Activated CD4-positive, alpha-beta T cell treated with anti-CD3 and anti-CD28 coated beads for 36 hours (primary cell): Measurements from ENCODE around the gene RACGAP1. TPM values are rescaled to one million over a fixed set of nuclear protein-coding genes. Genes with fewer than 3 reads are reported as not detected.

Experiments used
- ATAC-seq: fragments of 200-7000 bp; cut with Tn5 transposase; one replicate; pipeline ENCODE4 v1.10.0; 2021; ENCODE audit warnings: mild to moderate bottlenecking, moderate library complexity
- CTCF ChIA-PET: fragments of 350-600 bp; sonication (Branson Sonifier 250); formaldehyde crosslinking; loops from one replicate; lab custom pipeline; 2021; ENCODE audit warnings: antibody characterized with exemption; lab: Charles Lee
- POLR2A ChIA-PET: fragments of 350-600 bp; sonication (Branson Sonifier 250); formaldehyde crosslinking; loops from one replicate; lab custom pipeline; 2021; ENCODE audit warnings: antibody characterized with exemption, inconsistent platforms; lab: Charles Lee
- DNase-seq: peaks from one replicate; pipeline ENCODE4 v3.0.0-alpha.2; 2020
- H3K27ac Mint-ChIP-seq: one replicate; pipeline ENCODE4 v1.8.0; 2021; ENCODE audit warnings: mixed read lengths
- H3K27me3 Mint-ChIP-seq: one replicate; pipeline ENCODE4 v1.8.0; 2021; ENCODE audit warnings: mixed read lengths
- H3K36me3 Mint-ChIP-seq: one replicate; pipeline ENCODE4 v1.8.0; 2021; ENCODE audit warnings: low read depth, mixed read lengths
- H3K4me1 Mint-ChIP-seq: one replicate; pipeline ENCODE4 v1.8.0; 2021; ENCODE audit warnings: mixed read lengths
- H3K4me3 Mint-ChIP-seq: one replicate; pipeline ENCODE4 v1.8.0; 2021; ENCODE audit warnings: mild to moderate bottlenecking, moderate library complexity, mixed read lengths
- H3K9me3 Mint-ChIP-seq: one replicate; pipeline ENCODE4 v1.8.0; 2021; ENCODE audit warnings: low read depth, mixed read lengths
- intact Hi-C, 2 experiments: fragments of 100-400 bp; cut with DNase I in 1 of 2; cut with micrococcal nuclease in 1 of 2; formaldehyde crosslinking; loops; one replicate each; pipeline versions ENCODE4 v1.14.2 to v1.15.1; 2022 to 2024; cut with DNase I, micrococcal nuclease
- total RNA-seq, 2 experiments: library from RNA; stranded (reverse); gene quantifications; one replicate each; pipeline ENCODE4 v1.2.3, GENCODE V29; 2021

Gene RACGAP1
- total RNA-seq, 2 experiments from 2014 or later, result 99.7 to 118 TPM

DNA sequence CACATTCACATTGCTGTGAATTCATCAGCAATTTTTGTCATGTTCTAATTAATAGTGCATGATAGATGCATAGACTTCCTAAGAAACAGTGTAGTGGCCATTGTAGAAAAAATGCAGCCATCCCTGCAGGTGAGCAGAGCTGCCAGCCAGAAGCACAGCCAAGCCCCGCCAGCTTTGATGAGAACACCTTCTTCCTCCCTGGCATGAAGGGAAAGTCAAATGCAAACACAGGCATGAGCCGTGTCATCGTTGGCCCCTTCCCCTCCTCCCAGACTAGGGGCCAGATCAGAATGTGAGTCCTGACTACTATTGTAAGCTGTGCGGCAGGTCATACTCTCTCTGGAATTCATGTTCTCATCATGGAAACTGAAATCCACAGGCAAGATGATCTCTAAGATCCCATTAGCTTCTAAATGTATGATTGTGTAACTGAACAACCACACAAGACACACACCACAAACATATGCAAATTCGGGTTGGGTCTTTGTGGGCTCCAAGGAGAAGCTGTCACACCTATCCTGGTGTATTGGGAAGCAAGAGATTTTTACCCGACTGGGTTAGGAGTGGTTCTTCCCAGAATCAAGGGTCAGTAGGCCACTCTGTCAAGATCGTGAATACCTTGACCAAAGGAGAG, 77.6 kb downstream of the RACGAP1 start:
- Mint-ChIP-seq H3K4me1 (peaks cover 19% of the 10 kb centered on the region), H3K27ac (no peak overlapping the region), H3K36me3 (no peaks in the 10 kb centered on the region), H3K27me3 (no peaks in the 10 kb centered on the region), H3K4me3 (no peak overlapping the region), H3K9me3 (no peaks in the 10 kb centered on the region)
- POLR2A ChIA-PET, result interaction anchor here (0.7 kb wide), 1 partner anchor 34 kb away, joined by 3 read pairs; no protein-coding TSS in a partner anchor
- intact Hi-C loops, result loop anchor here (5.0 kb wide), 2 partner anchors 80 to 170 kb away; no protein-coding TSS in a partner anchor
- DNase-seq (no peak), ATAC-seq (no peak)
- CTCF ChIA-PET, result interaction anchor here (0.6 to 4.1 kb wide), 5 partner anchors 19 to 274 kb away, joined by 3 to 74 read pairs (median 3); no protein-coding TSS in a partner anchor

DNA sequence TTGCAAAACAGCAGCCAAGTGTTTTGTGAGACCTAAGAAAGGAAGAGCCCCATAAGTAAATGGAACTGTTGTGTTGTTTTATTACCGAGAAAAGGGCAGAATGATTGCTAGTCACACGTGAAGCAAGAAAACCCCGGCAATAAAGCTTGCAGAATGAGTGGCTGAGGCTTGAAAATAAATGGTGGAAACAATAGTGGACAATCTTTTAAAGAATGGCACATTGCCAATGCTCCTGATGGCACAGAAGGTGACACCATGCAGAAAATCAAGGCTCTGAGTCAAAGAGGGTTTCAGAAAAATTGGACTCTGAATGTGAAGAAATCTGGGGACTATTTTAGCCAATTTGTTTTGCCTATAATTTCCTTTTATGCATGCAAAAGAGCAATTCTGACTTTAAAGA, 78.8 kb downstream of the RACGAP1 start:
- POLR2A ChIA-PET, result interaction anchor here (1.4 kb wide), 1 partner anchor 79 kb away, joined by 3 read pairs; no protein-coding TSS in a partner anchor
- DNase-seq, result no peak
- intact Hi-C loops, result loop anchor here (5.0 kb wide), 2 partner anchors 79 to 169 kb away; no protein-coding TSS in a partner anchor
- peaks cover 19% of the 10 kb centered on the region for H3K4me1 Mint-ChIP-seq
- no peaks in the 10 kb centered on the region for H3K36me3 Mint-ChIP-seq
- CTCF ChIA-PET, result interaction anchor here (0.6 to 4.1 kb wide), 34 partner anchors 8 to 557 kb away, joined by 3 to 74 read pairs (median 5); partner anchors contain the start of genes COX14 and RACGAP1
- no peak overlapping the region for H3K4me3 Mint-ChIP-seq
- H3K9me3 Mint-ChIP-seq, result no peaks in the 10 kb centered on the region
- no peak for ATAC-seq
- H3K27ac Mint-ChIP-seq, result no peak overlapping the region
- H3K27me3 Mint-ChIP-seq, result no peaks in the 10 kb centered on the region

DNA sequence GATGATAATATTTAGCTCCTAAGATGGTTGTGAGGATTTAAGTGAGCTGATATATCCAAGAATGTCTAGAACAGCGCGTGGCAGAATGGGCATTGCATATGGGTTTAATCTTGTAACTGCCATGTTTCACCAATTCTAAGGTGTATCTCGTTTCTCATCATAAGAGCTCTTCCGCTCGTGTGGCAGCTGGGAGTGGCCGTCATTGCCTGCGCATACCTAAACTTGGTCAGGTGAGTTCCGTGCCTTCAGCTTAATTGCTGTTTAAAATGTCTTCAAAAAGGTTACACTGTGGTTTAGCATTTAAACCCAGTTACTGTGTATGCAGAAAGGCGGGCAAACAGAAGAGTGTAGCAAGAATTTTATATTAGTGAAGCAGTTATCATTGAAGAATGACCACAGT, 79.2 kb downstream of the RACGAP1 start:
- Mint-ChIP-seq H3K4me3 (no peak overlapping the region), H3K4me1 (peaks cover 19% of the 10 kb centered on the region), H3K9me3 (no peaks in the 10 kb centered on the region), H3K27me3 (no peaks in the 10 kb centered on the region), H3K27ac (peak overlapping the region; percentile 95), H3K36me3 (no peaks in the 10 kb centered on the region)
- intact Hi-C loops, result loop anchor here (5.0 kb wide), 2 partner anchors 79 to 169 kb away; no protein-coding TSS in a partner anchor
- POLR2A ChIA-PET, result interaction anchor here (0.6 to 1.4 kb wide), 3 partner anchors 66 to 254 kb away, joined by 3 read pairs; no protein-coding TSS in a partner anchor
- ATAC-seq (no peak), DNase-seq (no peak)
- CTCF ChIA-PET, result interaction anchor here (0.5 to 4.1 kb wide), 52 partner anchors 8 to 1887 kb away, joined by 3 to 74 read pairs (median 5); partner anchors contain the start of genes COX14, RACGAP1 and TMBIM6

GRCh38 chr12:49945394-49946080, 79.8 kb downstream of the RACGAP1 start:
- peak overlapping the region; percentile 95 for H3K27ac Mint-ChIP-seq
- DNase-seq (peak; percentile 94), ATAC-seq (peak; percentile 100)
- peaks cover 19% of the 10 kb centered on the region for H3K4me1 Mint-ChIP-seq
- intact Hi-C loops, result loop anchor here (1.0 to 5.0 kb wide), 4 partner anchors 22 to 168 kb away; no protein-coding TSS in a partner anchor
- peak overlapping the region; percentile 74 for H3K4me3 Mint-ChIP-seq
- no peaks in the 10 kb centered on the region for H3K36me3 Mint-ChIP-seq
- CTCF ChIA-PET, result interaction anchor here (0.5 to 4.1 kb wide), 60 partner anchors 8 to 1887 kb away, joined by 3 to 74 read pairs (median 4); partner anchors contain the start of genes COX14, RACGAP1 and TMBIM6
- H3K27me3 Mint-ChIP-seq, result no peaks in the 10 kb centered on the region
- no peaks in the 10 kb centered on the region for H3K9me3 Mint-ChIP-seq
- POLR2A ChIA-PET, result interaction anchor here (0.6 to 1.4 kb wide), 5 partner anchors 67 to 387 kb away, joined by 3 read pairs; partner anchors contain the start of gene BCDIN3D

DNA sequence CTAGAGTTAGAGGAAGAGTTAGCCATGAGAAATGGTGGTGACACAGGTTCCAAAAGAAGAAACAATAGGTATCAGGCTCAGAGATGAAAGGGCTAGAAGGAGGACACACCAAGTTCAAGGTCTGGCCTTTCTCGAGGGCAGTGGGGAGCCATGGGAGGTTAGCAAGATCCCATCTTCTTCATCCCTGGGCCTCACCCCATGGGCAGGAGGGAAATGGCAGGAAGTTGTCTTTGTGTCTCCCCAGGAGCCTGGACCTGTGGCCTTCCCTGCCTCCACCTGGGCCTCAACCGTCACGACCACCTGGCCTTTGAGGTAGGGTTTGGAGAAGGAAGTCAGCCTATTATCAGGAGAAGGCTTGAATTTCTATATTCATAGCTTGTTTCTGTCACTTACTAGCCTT, 80.6 kb downstream of the RACGAP1 start:
- POLR2A ChIA-PET, result no interaction called here
- ATAC-seq (no peak), DNase-seq (no peak)
- CTCF ChIA-PET, result interaction anchor here (0.7 to 4.1 kb wide), 16 partner anchors 9 to 446 kb away, joined by 3 to 74 read pairs (median 6); no protein-coding TSS in a partner anchor
- Mint-ChIP-seq H3K36me3 (no peaks in the 10 kb centered on the region), H3K4me1 (peaks cover 19% of the 10 kb centered on the region), H3K9me3 (no peaks in the 10 kb centered on the region), H3K27ac (peak overlapping the region; percentile 59), H3K27me3 (no peaks in the 10 kb centered on the region), H3K4me3 (peak overlapping the region; percentile 74)
- intact Hi-C loops, result loop anchor here (1.0 to 5.0 kb wide), 4 partner anchors 23 to 167 kb away; no protein-coding TSS in a partner anchor

GRCh38 chr12:49944046-49944445, 81.2 kb downstream of the RACGAP1 start:
- intact Hi-C loops, result no loop called here
- Mint-ChIP-seq H3K4me3 (no peak overlapping the region), H3K36me3 (no peaks in the 10 kb centered on the region), H3K27me3 (no peaks in the 10 kb centered on the region), H3K27ac (no peak overlapping the region), H3K9me3 (no peaks in the 10 kb centered on the region), H3K4me1 (peaks cover 19% of the 10 kb centered on the region)
- DNase-seq, result no peak
- ChIA-PET POLR2A (no interaction called here), CTCF (interaction anchor here (0.6 to 1.3 kb wide), 2 partner anchors 13 to 82 kb away, joined by 3 to 6 read pairs; no protein-coding TSS in a partner anchor)
- ATAC-seq, result no peak

GRCh38 chr12:49943625-49943960, 81.7 kb downstream of the RACGAP1 start:
- peaks cover 19% of the 10 kb centered on the region for H3K4me1 Mint-ChIP-seq
- H3K9me3 Mint-ChIP-seq, result no peaks in the 10 kb centered on the region
- intact Hi-C loops, result no loop called here
- no peaks in the 10 kb centered on the region for H3K27me3 Mint-ChIP-seq
- ATAC-seq (no peak), DNase-seq (no peak)
- no peak overlapping the region for H3K27ac Mint-ChIP-seq
- no peak overlapping the region for H3K4me3 Mint-ChIP-seq
- no peaks in the 10 kb centered on the region for H3K36me3 Mint-ChIP-seq
- ChIA-PET CTCF (interaction anchor here (1.0 to 1.5 kb wide), 3 partner anchors 9 to 25 kb away, joined by 3 to 6 read pairs (median 4); no protein-coding TSS in a partner anchor), POLR2A (no interaction called here)

GRCh38 chr12:49942921-49943624, 82.2 kb downstream of the RACGAP1 start:
- no peaks in the 10 kb centered on the region for H3K27me3 Mint-ChIP-seq
- H3K36me3 Mint-ChIP-seq, result no peaks in the 10 kb centered on the region
- ChIA-PET CTCF (interaction anchor here (1.0 to 1.5 kb wide), 4 partner anchors 8 to 76 kb away, joined by 3 to 6 read pairs (median 4); no protein-coding TSS in a partner anchor), POLR2A (no interaction called here)
- intact Hi-C loops, result no loop called here
- no peak overlapping the region for H3K27ac Mint-ChIP-seq
- no peaks in the 10 kb centered on the region for H3K9me3 Mint-ChIP-seq
- no peak overlapping the region for H3K4me3 Mint-ChIP-seq
- ATAC-seq (no peak), DNase-seq (no peak)
- peaks cover 19% of the 10 kb centered on the region for H3K4me1 Mint-ChIP-seq

DNA sequence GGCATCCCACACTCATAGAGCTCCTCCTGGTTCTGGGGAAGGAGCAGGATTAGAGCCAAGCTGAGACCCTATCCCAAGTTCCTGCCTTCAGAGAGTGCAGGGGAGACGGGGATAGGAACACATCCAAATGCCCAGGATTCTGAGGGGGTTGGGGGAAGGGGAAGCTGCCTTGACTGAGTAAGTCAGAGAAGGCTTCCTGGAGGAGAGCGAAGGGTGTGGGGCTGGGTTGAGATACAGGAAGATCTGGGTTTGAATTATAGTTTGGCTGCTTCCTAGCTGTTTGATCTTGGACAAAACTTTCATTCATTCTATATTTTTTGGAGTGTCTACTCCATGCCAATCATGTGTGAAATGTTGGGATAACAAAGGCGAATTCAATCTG, 82.8 kb downstream of the RACGAP1 start:
- POLR2A ChIA-PET, result no interaction called here
- ATAC-seq (no peak), DNase-seq (no peak)
- Mint-ChIP-seq H3K9me3 (no peaks in the 10 kb centered on the region), H3K36me3 (no peaks in the 10 kb centered on the region), H3K27me3 (no peaks in the 10 kb centered on the region), H3K4me3 (no peak overlapping the region), H3K27ac (no peak overlapping the region), H3K4me1 (peaks cover 19% of the 10 kb centered on the region)
- CTCF ChIA-PET, result interaction anchor here (1.2 to 1.5 kb wide), 4 partner anchors 8 to 76 kb away, joined by 3 to 6 read pairs (median 4); no protein-coding TSS in a partner anchor
- intact Hi-C loops, result no loop called here

- no peaks in the 10 kb centered on the region for H3K9me3 Mint-ChIP-seq
- DNase-seq (no peak), ATAC-seq (no peak)
- intact Hi-C loops, result no loop called here
- no peaks in the 10 kb centered on the region for H3K36me3 Mint-ChIP-seq
- H3K27ac Mint-ChIP-seq, result no peak overlapping the region
- H3K4me3 Mint-ChIP-seq, result no peak overlapping the region
- no peaks in the 10 kb centered on the region for H3K27me3 Mint-ChIP-seq
- CTCF ChIA-PET, result interaction anchor here (1.2 to 1.5 kb wide), 3 partner anchors 7 to 75 kb away, joined by 3 to 4 read pairs (median 4); no protein-coding TSS in a partner anchor
- peaks cover 19% of the 10 kb centered on the region for H3K4me1 Mint-ChIP-seq
- POLR2A ChIA-PET, result no interaction called here
These were observed 83.5 kb downstream of the RACGAP1 start for GRCh38 chr12:49941556-49942511.
